HepG2 (cell line): ENCODE data around the gene MYL12B. TPM values are rescaled to one million over a fixed set of nuclear protein-coding genes. Genes with fewer than 3 reads are reported as not detected.

Experiments
- AFF4 ChIP-seq: sonication (generic); formaldehyde crosslinking; IDR thresholded peaks from 2 replicates; pipeline ENCODE4 v1.4.0; 2020; ENCODE audit warnings: missing genetic modification reagents
- AKAP8 ChIP-seq: sonication (generic); formaldehyde crosslinking; IDR thresholded peaks from 2 replicates; pipeline ENCODE4 v1.5.1; 2020; ENCODE audit warnings: mild to moderate bottlenecking, missing genetic modification reagents
- ARID5B ChIP-seq: IDR thresholded peaks from 2 replicates; pipeline ENCODE4 v1.4.0; 2020; ENCODE audit warnings: mild to moderate bottlenecking, missing genetic modification reagents
- HHEX ChIP-seq: IDR thresholded peaks from 2 replicates; pipeline ENCODE4 v1.6.1; 2016; ENCODE audit warnings: control low read depth
- HNF1B ChIP-seq: sonication (generic); formaldehyde crosslinking; IDR thresholded peaks from 2 replicates; pipeline ENCODE4 v1.5.1; 2020; ENCODE audit warnings: mild to moderate bottlenecking, moderate library complexity, missing genetic modification reagents
- KLF11 ChIP-seq: IDR thresholded peaks from 2 replicates; pipeline ENCODE4 v1.6.1; 2016; ENCODE audit warnings: missing compliant biosample characterization
- MEIS2 ChIP-seq: sonication (generic); formaldehyde crosslinking; IDR thresholded peaks from 2 replicates; pipeline ENCODE4 v1.9.0; 2021; ENCODE audit warnings: mild to moderate bottlenecking, missing genetic modification reagents
- TFDP2 ChIP-seq: sonication (generic); formaldehyde crosslinking; IDR thresholded peaks from 2 replicates; pipeline ENCODE4 v1.4.0; 2020; ENCODE audit warnings: missing genetic modification reagents
- ZKSCAN8 ChIP-seq: IDR thresholded peaks from 2 replicates; pipeline ENCODE4 v1.6.1; 2016; ENCODE audit warnings: borderline replicate concordance, missing genetic modification reagents, missing compliant biosample characterization
- ZNF557 ChIP-seq: sonication (generic); formaldehyde crosslinking; IDR thresholded peaks from 2 replicates; pipeline ENCODE4 v1.4.0; 2020; ENCODE audit warnings: missing genetic modification reagents
- ZNF589 ChIP-seq: sonication (generic); formaldehyde crosslinking; conservative IDR thresholded peaks from 2 replicates; pipeline ENCODE4 v1.8.0; 2022; ENCODE audit warnings: mild to moderate bottlenecking, moderate library complexity, missing genetic modification reagents
- ZNF609 ChIP-seq: sonication (generic); formaldehyde crosslinking; IDR thresholded peaks from 2 replicates; pipeline ENCODE4 v1.4.0; 2020; ENCODE audit warnings: mild to moderate bottlenecking, missing genetic modification reagents, borderline replicate concordance
- polyA plus RNA-seq, 8 experiments: library from polyadenylated mRNA; depleted of rRNA in 3 of 8; stranded (reverse) in 7 of 8; unstranded in 1 of 8; fragments of >200 nt; fragmentation: Illumina TruSeq in 4 of 8; extraction: Trizol in 4 of 8; gene quantifications; 2 replicates each; pipeline versions ENCODE4 v1.2.1 to v1.2.3, GENCODE V29; 2011 to 2016; ENCODE audit warnings: low read depth in 4 of 8, missing spikeins in 1 of 8, mixed read lengths in 1 of 8; ENCODE audit not compliant: insufficient read depth in 1 of 8
- total RNA-seq, 5 experiments: library from RNA; depleted of rRNA; stranded (reverse); fragments of >200 nt; fragmentation: Illumina TruSeq; extraction: Trizol; gene quantifications; 2 replicates each; pipeline ENCODE4 v1.2.3, GENCODE V29; 2016; ENCODE audit warnings: low read depth in 1 of 5

The MYL12B gene
- total and polyA plus RNA-seq, 2 of the 13 experiments (the other 11 are each of a cell fraction or from before 2014, with no cell fraction given) = 265 to 340 TPM

- TF ChIP-seq ZNF609 (peak; percentile 65; the same call in 1 of the 2 replicates), AFF4 (0 out of 2 replicates have a peak, but pooled peaks have one; percentile 80), ZNF557 (CRISPR knock-in tag) (0 out of 2 replicates have a peak, but pooled peaks have one; percentile 30), ARID5B (peak; percentile 75), KLF11 (CRISPR knock-in tag) (peak; percentile 87), AKAP8 (no peak; the same call in 1 of the 2 replicates), ZNF589 (CRISPR knock-in tag) (0 out of 2 replicates have a peak, but pooled peaks have one; percentile 36), TFDP2 (no peak), HNF1B (peak; percentile 74), HHEX (CRISPR knock-in tag) (no peak), ZKSCAN8 (CRISPR knock-in tag) (peak; percentile 52; the same call in 1 of the 2 replicates), MEIS2 (CRISPR knock-in tag) (peak; percentile 62; the same call in 1 of the 2 replicates)
Measured at GRCh38 chr18:3245853-3246634, 15.9 kb upstream of the MYL12B start (continued).
